HG03064 (cell line): Measurements from ENCODE around the gene KLHL11.
"Not testable (repeated sequence)": the region's sequence is repeated elsewhere in the genome, so short reads cannot be mapped to it uniquely, and the experiment has no call there.

Source experiments
- ATAC-seq: cut with Tn5 transposase; IDR thresholded peaks from one replicate; pipeline ENCODE4 v1.9.1; 2021; ENCODE audit warnings: low read depth; ENCODE audit not compliant: unreplicated experiment

KLHL11 gene

GRCh38 chr17:41837761-41838538, 27.3 kb downstream of the KLHL11 start, which contains the start of gene KLHL10:
KLHL10 (plus strand) TSS chr17:41837825; CDS start chr17:41837933, 108 bp downstream.
- ATAC-seq = no peak

GRCh38 chr17:41836550-41837196, 28.6 kb downstream of the KLHL11 start:
- no peak for ATAC-seq

GRCh38 chr17:41835800-41836549, 29.2 kb downstream of the KLHL11 start, which contains the start of gene NT5C3B:
NT5C3B (minus strand) TSS chr17:41836232; CDS start chr17:41836193, 39 bp downstream.
- ATAC-seq = no peak

- ATAC-seq = no peak
Observed at GRCh38 chr17:41835214-41835799, 29.9 kb downstream of the KLHL11 start.

GRCh38 chr17:41829961-41830360, 35.3 kb downstream of the KLHL11 start:
- not testable (repeated sequence) for ATAC-seq

- ATAC-seq = no peak
Observed at GRCh38 chr17:41825175-41825845, 39.9 kb downstream of the KLHL11 start.

- no peak for ATAC-seq
Observed at GRCh38 chr17:41824086-41824485, 41.1 kb downstream of the KLHL11 start.

GRCh38 chr17:41823580-41823979, 41.6 kb downstream of the KLHL11 start:
- ATAC-seq = no peak

- no peak for ATAC-seq
Observed at GRCh38 chr17:41823141-41823524, 42.1 kb downstream of the KLHL11 start.

- no peak for ATAC-seq
Observed at GRCh38 chr17:41822216-41823140, 42.7 kb downstream of the KLHL11 start.

- no peak for ATAC-seq
Observed at GRCh38 chr17:41821776-41822175, 43.4 kb downstream of the KLHL11 start.

GRCh38 chr17:41818024-41818423, 47.2 kb downstream of the KLHL11 start:
- ATAC-seq = no peak

GRCh38 chr17:41816637-41817320, 48.4 kb downstream of the KLHL11 start:
- no peak for ATAC-seq

GRCh38 chr17:41814195-41814594, 51.0 kb downstream of the KLHL11 start:
- no peak for ATAC-seq

- ATAC-seq = no peak
Observed at GRCh38 chr17:41813699-41814124, 51.5 kb downstream of the KLHL11 start.

- ATAC-seq = no peak
Observed at GRCh38 chr17:41813152-41813680, 52.0 kb downstream of the KLHL11 start.

GRCh38 chr17:41812381-41813151, 52.7 kb downstream of the KLHL11 start, which contains the start of gene FKBP10:
FKBP10 (plus strand) TSS chr17:41813004; CDS start chr17:41813035, 31 bp downstream.
- ATAC-seq = no peak
